HUES6 (cell line): ENCODE results near the gene ARMC9.

Source experiments
- H3K27ac ChIP-seq: 2 replicates; pipeline ENCODE4 v1.7.0; 2013; ENCODE audit warnings: low read depth, mild to moderate bottlenecking, low read length, inconsistent platforms
- H3K27me3 ChIP-seq: 2 replicates; pipeline ENCODE4 v1.6.1; 2013; ENCODE audit warnings: low read length; ENCODE audit not compliant: control insufficient read depth, insufficient read depth
- H3K36me3 ChIP-seq: 2 replicates; pipeline ENCODE4 v1.6.1; 2013; ENCODE audit warnings: low read length; ENCODE audit not compliant: control insufficient read depth, insufficient read depth
- H3K4me1 ChIP-seq: 2 replicates; pipeline ENCODE4 v1.6.1; 2013; ENCODE audit warnings: low read length; ENCODE audit not compliant: control insufficient read depth, insufficient read depth
- H3K4me3 ChIP-seq: 2 replicates; pipeline ENCODE4 v1.5.1; 2013; ENCODE audit warnings: low read depth, low read length
- H3K9ac ChIP-seq: one replicate; pipeline ENCODE4 v1.6.1; 2013; ENCODE audit warnings: mild to moderate bottlenecking, low read length
- H3K9me3 ChIP-seq: 2 replicates; pipeline ENCODE4 v1.6.1; 2013; ENCODE audit warnings: low read depth, low read length; ENCODE audit not compliant: control insufficient read depth, insufficient read depth

ARMC9 gene

DNA sequence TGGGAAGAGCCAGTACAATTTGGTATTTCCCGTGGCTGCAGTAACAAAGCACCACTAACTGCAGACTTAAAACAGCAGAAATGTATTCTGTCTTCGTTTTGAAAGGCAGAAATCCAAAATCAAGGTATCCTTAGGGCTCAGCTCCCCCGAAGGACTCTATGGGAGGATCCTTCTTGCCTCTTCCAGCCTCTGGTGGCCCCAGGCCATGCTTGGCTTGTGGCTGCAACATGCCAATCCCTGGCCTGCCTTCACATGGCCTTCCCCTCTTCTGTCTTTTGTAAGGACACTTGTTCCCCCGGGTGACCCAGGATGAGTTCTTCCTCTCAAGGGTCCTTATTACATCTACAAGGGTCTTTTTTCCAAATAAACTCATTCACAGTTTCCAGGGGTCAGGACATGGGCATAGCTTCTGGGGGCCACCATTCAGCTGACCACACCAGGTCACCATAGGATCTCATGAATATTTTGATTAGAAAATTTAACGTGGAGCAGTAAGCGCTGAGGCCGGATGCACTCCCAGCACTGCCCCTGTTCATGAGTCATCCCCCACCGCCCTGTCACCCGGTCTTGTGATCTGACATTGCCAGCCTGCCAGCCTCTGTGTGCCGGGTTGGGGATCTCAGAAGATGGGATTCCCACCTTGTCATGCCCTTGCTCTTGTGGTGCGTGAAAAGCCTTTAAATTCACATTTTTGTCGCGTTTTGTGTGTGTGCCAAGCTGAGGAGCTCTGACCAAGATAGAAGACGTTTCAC is 135.9 kb downstream of the ARMC9 start:
- Histone ChIP-seq H3K4me3 (no peak overlapping the region), H3K9me3 (no peaks in the 10 kb centered on the region), H3K27me3 (no peaks in the 10 kb centered on the region), H3K9ac (no peak overlapping the region), H3K36me3 (peaks cover 14% of the 10 kb centered on the region; the same call in 1 of the 2 replicates), H3K27ac (no peak overlapping the region), H3K4me1 (peaks cover 16% of the 10 kb centered on the region)

- Histone ChIP-seq H3K27me3 (no peaks in the 10 kb centered on the region), H3K36me3 (peaks cover 14% of the 10 kb centered on the region; the same call in 1 of the 2 replicates), H3K4me1 (peaks cover 16% of the 10 kb centered on the region), H3K9ac (no peak overlapping the region), H3K9me3 (no peaks in the 10 kb centered on the region), H3K27ac (0 out of 2 replicates have a peak overlapping the region, but pooled peaks have one; percentile 3), H3K4me3 (no peak overlapping the region)
Measured at GRCh38 chr2:231334981-231335380, 136.6 kb downstream of the ARMC9 start.

DNA sequence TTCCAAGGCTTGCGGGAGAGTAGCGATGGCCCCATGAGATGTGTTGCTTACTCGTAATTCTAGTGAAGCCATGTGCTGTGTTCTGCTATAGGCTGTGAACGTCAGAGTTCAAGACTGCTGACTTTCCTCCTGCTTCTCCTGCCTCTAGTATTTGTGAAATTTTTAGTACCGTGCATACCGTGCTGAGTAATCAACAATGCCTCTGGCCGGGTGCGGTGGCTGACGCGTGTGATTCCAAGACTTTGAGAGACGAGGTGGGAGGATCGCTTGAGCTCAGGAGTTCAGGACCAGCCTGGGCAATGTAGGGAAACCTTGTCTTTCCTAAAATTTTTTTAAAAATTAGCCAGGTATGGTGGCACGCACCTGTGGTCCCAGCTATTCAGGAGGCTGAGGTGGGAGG is 137.2 kb downstream of the ARMC9 start:
- Histone ChIP-seq H3K9me3 (no peaks in the 10 kb centered on the region), H3K4me1 (peaks cover 16% of the 10 kb centered on the region), H3K9ac (no peak overlapping the region), H3K4me3 (no peak overlapping the region), H3K27ac (0 out of 2 replicates have a peak overlapping the region, but pooled peaks have one; percentile 3), H3K36me3 (peaks cover 14% of the 10 kb centered on the region; the same call in 1 of the 2 replicates), H3K27me3 (no peaks in the 10 kb centered on the region)

- Histone ChIP-seq H3K27ac (no peak overlapping the region), H3K9me3 (no peaks in the 10 kb centered on the region), H3K9ac (peak overlapping the region; percentile 16), H3K27me3 (no peaks in the 10 kb centered on the region), H3K4me1 (peaks cover 16% of the 10 kb centered on the region), H3K36me3 (peaks cover 14% of the 10 kb centered on the region; the same call in 1 of the 2 replicates), H3K4me3 (no peak overlapping the region)
Measured at GRCh38 chr2:231336236-231336635, 137.8 kb downstream of the ARMC9 start.

GRCh38 chr2:231336700-231337099 is 138.3 kb downstream of the ARMC9 start:
- H3K27me3 ChIP-seq, result no peaks in the 10 kb centered on the region
- H3K4me3 ChIP-seq, result no peak overlapping the region
- H3K4me1 ChIP-seq, result peaks cover 16% of the 10 kb centered on the region
- H3K9me3 ChIP-seq, result no peaks in the 10 kb centered on the region
- no peak overlapping the region for H3K27ac ChIP-seq
- peaks cover 13% of the 10 kb centered on the region; the same call in 1 of the 2 replicates for H3K36me3 ChIP-seq
- H3K9ac ChIP-seq, result peak overlapping the region; percentile 16

GRCh38 chr2:231337807-231338759 is 139.7 kb downstream of the ARMC9 start:
- H3K4me3 ChIP-seq, result no peak overlapping the region
- no peak overlapping the region; the same call in 1 of the 2 replicates for H3K27ac ChIP-seq
- H3K27me3 ChIP-seq, result no peaks in the 10 kb centered on the region
- peaks cover 7% of the 10 kb centered on the region; the same call in 1 of the 2 replicates for H3K36me3 ChIP-seq
- H3K4me1 ChIP-seq, result peaks cover 27% of the 10 kb centered on the region
- no peak overlapping the region for H3K9ac ChIP-seq
- no peaks in the 10 kb centered on the region for H3K9me3 ChIP-seq

GRCh38 chr2:231339316-231339715 is 140.9 kb downstream of the ARMC9 start:
- Histone ChIP-seq H3K4me3 (no peak overlapping the region), H3K27me3 (no peaks in the 10 kb centered on the region), H3K9ac (no peak overlapping the region), H3K9me3 (no peaks in the 10 kb centered on the region), H3K4me1 (peaks cover 22% of the 10 kb centered on the region), H3K36me3 (no peaks in the 10 kb centered on the region), H3K27ac (no peak overlapping the region)

- H3K4me3 ChIP-seq, result no peak overlapping the region
Measured at GRCh38 chr2:231341100-231341499, 142.7 kb downstream of the ARMC9 start.

GRCh38 chr2:231342061-231342711 is 143.8 kb downstream of the ARMC9 start:
- H3K27ac ChIP-seq, result peak overlapping the region; percentile 34; the same call in 1 of the 2 replicates
- no peak overlapping the region for H3K4me3 ChIP-seq
- peaks cover 11% of the 10 kb centered on the region; the same call in 1 of the 2 replicates for H3K4me1 ChIP-seq
- no peaks in the 10 kb centered on the region for H3K27me3 ChIP-seq
- H3K36me3 ChIP-seq, result no peaks in the 10 kb centered on the region
- no peak overlapping the region for H3K9ac ChIP-seq
- no peaks in the 10 kb centered on the region for H3K9me3 ChIP-seq

More at GRCh38 chr2:231341100-231341499, 142.7 kb downstream of the ARMC9 start:
- Histone ChIP-seq H3K27me3 (no peaks in the 10 kb centered on the region), H3K9ac (no peak overlapping the region), H3K4me1 (peaks cover 17% of the 10 kb centered on the region), H3K9me3 (no peaks in the 10 kb centered on the region), H3K36me3 (no peaks in the 10 kb centered on the region), H3K27ac (no peak overlapping the region)

DNA sequence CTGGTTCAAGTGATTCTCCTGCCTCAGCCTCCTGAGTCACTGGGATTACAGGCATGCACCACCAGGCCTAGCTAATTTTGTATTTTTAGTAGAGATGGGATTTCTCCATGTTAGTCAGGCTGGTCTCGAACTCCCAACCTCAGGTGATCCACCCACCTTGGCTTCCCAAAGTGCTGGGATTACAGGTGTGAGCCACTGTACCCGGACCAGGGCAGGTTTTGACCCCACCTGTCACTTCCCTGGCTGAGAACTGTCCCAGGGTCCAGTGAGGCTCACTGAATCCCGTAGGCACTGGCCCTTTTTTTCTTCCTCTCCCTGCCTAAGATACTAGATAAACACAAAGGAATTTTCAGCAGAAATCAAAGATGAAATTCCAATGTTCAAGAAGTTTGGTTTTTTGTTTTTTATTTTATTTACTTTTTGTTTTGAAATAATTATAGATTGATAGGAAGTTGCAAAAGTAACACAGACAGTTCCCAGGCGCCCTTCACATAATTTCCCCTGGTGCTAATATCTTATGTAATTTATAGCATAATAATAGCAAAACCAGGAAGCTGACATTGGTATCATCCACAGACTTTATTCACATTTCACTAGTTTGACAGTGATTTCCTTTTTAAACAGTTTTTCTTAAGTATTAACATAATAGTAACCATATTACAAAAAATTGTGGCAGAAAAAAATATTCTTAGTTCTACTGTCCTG is 144.7 kb downstream of the ARMC9 start:
- Histone ChIP-seq H3K27ac (no peak overlapping the region), H3K36me3 (no peaks in the 10 kb centered on the region), H3K4me3 (no peak overlapping the region), H3K9me3 (no peaks in the 10 kb centered on the region), H3K9ac (no peak overlapping the region), H3K27me3 (no peaks in the 10 kb centered on the region), H3K4me1 (peaks cover 11% of the 10 kb centered on the region; the same call in 1 of the 2 replicates)
